ENCODE measurements around the gene HOXD1.

HOXD1 gene

GRCh38 chr2:176187899-176188773, at the start of gene HOXD1:
Gene HOXD1 (plus strand): TSS chr2:176188668. CDS start chr2:176188802, 134 bp downstream.
- no peak for DNase-seq (ENCODE audit: low read depth)

GRCh38 chr2:176138923-176139660, 49.4 kb upstream of the HOXD1 start:
- no peak for DNase-seq (ENCODE audit: low read depth)

- no peak for DNase-seq (ENCODE audit: low read depth)
Observed at GRCh38 chr2:176139661-176140512, 48.6 kb upstream of the HOXD1 start.

GRCh38 chr2:176140513-176141317, 47.8 kb upstream of the HOXD1 start:
- DNase-seq (ENCODE audit: low read depth), result peak; percentile 48

- no peak for DNase-seq (ENCODE audit: low read depth)
Observed at GRCh38 chr2:176142281-176142680, 46.2 kb upstream of the HOXD1 start.

GRCh38 chr2:176145085-176145969, 43.1 kb upstream of the HOXD1 start:
- DNase-seq (ENCODE audit: low read depth), result no peak

GRCh38 chr2:176146101-176146500, 42.4 kb upstream of the HOXD1 start:
- no peak for DNase-seq (ENCODE audit: low read depth)

GRCh38 chr2:176146645-176147044, 41.8 kb upstream of the HOXD1 start:
- DNase-seq (ENCODE audit: low read depth), result no peak

GRCh38 chr2:176147210-176147799, 41.2 kb upstream of the HOXD1 start:
- no peak for DNase-seq (ENCODE audit: low read depth)

- DNase-seq (ENCODE audit: low read depth), result no peak
Observed at GRCh38 chr2:176147800-176148496, 40.5 kb upstream of the HOXD1 start.

GRCh38 chr2:176148751-176149421, 39.6 kb upstream of the HOXD1 start:
- DNase-seq (ENCODE audit: low read depth), result no peak

- DNase-seq (ENCODE audit: low read depth), result no peak
Observed at GRCh38 chr2:176149481-176149938, 39.0 kb upstream of the HOXD1 start.

GRCh38 chr2:176149939-176150583, 38.4 kb upstream of the HOXD1 start:
- no peak for DNase-seq (ENCODE audit: low read depth)

GRCh38 chr2:176150584-176151441, 37.7 kb upstream of the HOXD1 start:
- no peak for DNase-seq (ENCODE audit: low read depth)

GRCh38 chr2:176151442-176152287, 36.8 kb upstream of the HOXD1 start, which contains the start of gene HOXD4:
Gene HOXD4 (plus strand): TSS chr2:176151550. CDS start chr2:176151634, 84 bp downstream.
- no peak for DNase-seq (ENCODE audit: low read depth)

Data from CMK (cell line).